GM12878 (cell line): ENCODE data around the gene GORASP1. TPM values are rescaled to one million over a fixed set of nuclear protein-coding genes. Genes with fewer than 3 reads are reported as not detected.

Experiments used
- CEBPB ChIP-seq, 2 experiments: fragments of 150-350 bp in 1 of 2; IDR thresholded peaks; 2 replicates each; pipeline ENCODE4 v1.6.1; 2012 to 2014; ENCODE audit warnings: low read depth in 2 of 2, low read length in 2 of 2, borderline replicate concordance in 1 of 2, inconsistent platforms in 1 of 2
- CHD1 ChIP-seq: IDR thresholded peaks from 2 replicates; pipeline ENCODE4 v1.6.1; 2012; ENCODE audit warnings: low read depth, low read length, improper control_type of control experiment
- CHD2 ChIP-seq: IDR thresholded peaks from 2 replicates; pipeline ENCODE4 v1.6.1; 2011; ENCODE audit warnings: low read depth, low read length, improper control_type of control experiment, borderline replicate concordance
- CREM ChIP-seq: IDR thresholded peaks from 2 replicates; pipeline ENCODE4 v1.6.1; 2014; ENCODE audit warnings: antibody characterized with exemption, low read depth
- FOXK2 ChIP-seq: fragments of 450-650 bp; IDR thresholded peaks from 2 replicates; pipeline ENCODE4 v1.6.1; 2017; ENCODE audit warnings: mild to moderate bottlenecking, moderate library complexity
- GATAD2B ChIP-seq: fragments of 450-650 bp; conservative IDR thresholded peaks from 2 replicates; pipeline ENCODE4 v1.6.1; 2017; ENCODE audit warnings: low read depth, mild to moderate bottlenecking, moderate library complexity
- HCFC1 ChIP-seq: fragments of 150-350 bp; IDR thresholded peaks from 2 replicates; pipeline ENCODE4 v1.6.1; 2014; ENCODE audit warnings: low read length
- NBN ChIP-seq: fragments of 450-650 bp; IDR thresholded peaks from 2 replicates; pipeline ENCODE4 v1.6.1; 2016
- NFIC ChIP-seq: IDR thresholded peaks from 2 replicates; pipeline ENCODE4 v1.6.1; 2012; ENCODE audit warnings: low read depth, mild to moderate bottlenecking, inconsistent platforms, low read length, moderate library complexity
- POLR2A ChIP-seq: IDR thresholded peaks from 2 replicates; pipeline ENCODE4 v1.6.1; 2011; ENCODE audit warnings: low read depth, mild to moderate bottlenecking, low read length
- RELA ChIP-seq: fragments of 450-650 bp; IDR thresholded peaks from 2 replicates; pipeline ENCODE4 v1.8.0; 2014; ENCODE audit warnings: borderline replicate concordance; ENCODE audit not compliant: partially characterized antibody
- SMAD5 ChIP-seq: IDR thresholded peaks from 2 replicates; pipeline ENCODE4 v1.6.1; 2016; ENCODE audit warnings: antibody characterized with exemption, low read depth
- TCF3 ChIP-seq: IDR thresholded peaks from 2 replicates; pipeline ENCODE4 v1.6.1; 2012; ENCODE audit warnings: low read depth, mild to moderate bottlenecking, low read length, borderline replicate concordance; ENCODE audit not compliant: insufficient read depth
- USF2 ChIP-seq: IDR thresholded peaks from 2 replicates; pipeline ENCODE4 v1.6.1; 2011; ENCODE audit warnings: low read depth, low read length, improper control_type of control experiment, borderline replicate concordance
- YY1 ChIP-seq: IDR thresholded peaks from 2 replicates; pipeline ENCODE4 v1.6.1; 2011; ENCODE audit warnings: low read depth, mild to moderate bottlenecking, low read length
- ZNF217 ChIP-seq: fragments of 450-650 bp; IDR thresholded peaks from 2 replicates; pipeline ENCODE4 v1.6.1; 2017; ENCODE audit warnings: antibody characterized with exemption, mild to moderate bottlenecking
- ZNF274 ChIP-seq: IDR thresholded peaks from one replicate; pipeline ENCODE4 v1.8.0; 2011; ENCODE audit not compliant: insufficient read length, insufficient read depth
- polyA plus RNA-seq, 11 experiments: library from polyadenylated mRNA; depleted of rRNA in 4 of 11; unstranded in 6 of 11; stranded (reverse) in 5 of 11; fragments of >200 nt; fragmentation: Nextera tagmentation in 4 of 11; fragmentation: Illumina TruSeq in 1 of 11; extraction: Ambion mirVana in 4 of 11; extraction: Trizol in 1 of 11; gene quantifications; 1 replicate in 1 of 11; 2 replicates in 10 of 11; pipeline versions ENCODE4 v1.2.1 to v1.2.3, GENCODE V29; 2011 to 2016; ENCODE audit warnings: inconsistent platforms in 2 of 11, missing spikeins in 2 of 11, low read depth in 1 of 11
- total RNA-seq, 4 experiments: library from RNA; depleted of rRNA in 3 of 4; stranded (reverse); fragments of >200 nt in 3 of 4; fragmentation: Illumina TruSeq in 1 of 4; extraction: Trizol in 1 of 4; gene quantifications; 2 replicates each; pipeline versions ENCODE4 v1.2.1 to v1.2.3, GENCODE V29; 2013 to 2021
- TF ChIP-seq, protein P1 (sequence below): fragments of 450-650 bp; IDR thresholded peaks from 2 replicates; pipeline ENCODE4 v1.6.1; 2017; ENCODE audit warnings: mild to moderate bottlenecking, moderate library complexity
- TF ChIP-seq, protein P2 (sequence below): fragments of 450-650 bp; IDR thresholded peaks from 2 replicates; pipeline ENCODE4 v1.6.1; 2018; ENCODE audit warnings: mild to moderate bottlenecking, low read depth, moderate library complexity; ENCODE audit not compliant: partially characterized antibody
- TF ChIP-seq, protein P3 (sequence below): fragments of 450-650 bp; conservative IDR thresholded peaks from 2 replicates; pipeline ENCODE4 v1.6.1; 2017; ENCODE audit warnings: mild to moderate bottlenecking, moderate library complexity

The GORASP1 gene
- total and polyA plus RNA-seq, 10 of the 15 experiments (the other 5 are each of a cell fraction or from before 2014, with no cell fraction given), result 3.6 to 32.7 (median 23.2) TPM

- TF ChIP-seq, protein P1, sequence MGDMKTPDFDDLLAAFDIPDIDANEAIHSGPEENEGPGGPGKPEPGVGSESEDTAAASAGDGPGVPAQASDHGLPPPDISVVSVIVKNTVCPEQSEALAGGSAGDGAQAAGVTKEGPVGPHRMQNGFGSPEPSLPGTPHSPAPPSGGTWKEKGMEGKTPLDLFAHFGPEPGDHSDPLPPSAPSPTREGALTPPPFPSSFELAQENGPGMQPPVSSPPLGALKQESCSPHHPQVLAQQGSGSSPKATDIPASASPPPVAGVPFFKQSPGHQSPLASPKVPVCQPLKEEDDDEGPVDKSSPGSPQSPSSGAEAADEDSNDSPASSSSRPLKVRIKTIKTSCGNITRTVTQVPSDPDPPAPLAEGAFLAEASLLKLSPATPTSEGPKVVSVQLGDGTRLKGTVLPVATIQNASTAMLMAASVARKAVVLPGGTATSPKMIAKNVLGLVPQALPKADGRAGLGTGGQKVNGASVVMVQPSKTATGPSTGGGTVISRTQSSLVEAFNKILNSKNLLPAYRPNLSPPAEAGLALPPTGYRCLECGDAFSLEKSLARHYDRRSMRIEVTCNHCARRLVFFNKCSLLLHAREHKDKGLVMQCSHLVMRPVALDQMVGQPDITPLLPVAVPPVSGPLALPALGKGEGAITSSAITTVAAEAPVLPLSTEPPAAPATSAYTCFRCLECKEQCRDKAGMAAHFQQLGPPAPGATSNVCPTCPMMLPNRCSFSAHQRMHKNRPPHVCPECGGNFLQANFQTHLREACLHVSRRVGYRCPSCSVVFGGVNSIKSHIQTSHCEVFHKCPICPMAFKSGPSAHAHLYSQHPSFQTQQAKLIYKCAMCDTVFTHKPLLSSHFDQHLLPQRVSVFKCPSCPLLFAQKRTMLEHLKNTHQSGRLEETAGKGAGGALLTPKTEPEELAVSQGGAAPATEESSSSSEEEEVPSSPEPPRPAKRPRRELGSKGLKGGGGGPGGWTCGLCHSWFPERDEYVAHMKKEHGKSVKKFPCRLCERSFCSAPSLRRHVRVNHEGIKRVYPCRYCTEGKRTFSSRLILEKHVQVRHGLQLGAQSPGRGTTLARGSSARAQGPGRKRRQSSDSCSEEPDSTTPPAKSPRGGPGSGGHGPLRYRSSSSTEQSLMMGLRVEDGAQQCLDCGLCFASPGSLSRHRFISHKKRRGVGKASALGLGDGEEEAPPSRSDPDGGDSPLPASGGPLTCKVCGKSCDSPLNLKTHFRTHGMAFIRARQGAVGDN, result peak; percentile 84
- TF ChIP-seq GATAD2B (no peak), NBN (peak; percentile 81; the same call in 1 of the 2 replicates), YY1 (peak; percentile 98), CEBPB (IDR thresholded peaks at IDR 0.05; ENCODE audit: borderline replicate concordance in 1 of 2, low read depth in 2 of 2, low read length in 2 of 2) (no peak), CHD2 (peak; percentile 36; the same call in 1 of the 2 replicates), FOXK2 (peak; percentile 96), TCF3 (peak; percentile 42; the same call in 1 of the 2 replicates), RELA (peak; percentile 45), SMAD5 (peak; percentile 85), USF2 (no peak; the same call in 1 of the 2 replicates), CHD1 (no peak), ZNF274 (no peak), POLR2A (peak; percentile 98), HCFC1 (peak; percentile 55; the same call in 1 of the 2 replicates), CREM (peak; percentile 98), NFIC (no peak), ZNF217 (no peak)
- TF ChIP-seq, protein P2, sequence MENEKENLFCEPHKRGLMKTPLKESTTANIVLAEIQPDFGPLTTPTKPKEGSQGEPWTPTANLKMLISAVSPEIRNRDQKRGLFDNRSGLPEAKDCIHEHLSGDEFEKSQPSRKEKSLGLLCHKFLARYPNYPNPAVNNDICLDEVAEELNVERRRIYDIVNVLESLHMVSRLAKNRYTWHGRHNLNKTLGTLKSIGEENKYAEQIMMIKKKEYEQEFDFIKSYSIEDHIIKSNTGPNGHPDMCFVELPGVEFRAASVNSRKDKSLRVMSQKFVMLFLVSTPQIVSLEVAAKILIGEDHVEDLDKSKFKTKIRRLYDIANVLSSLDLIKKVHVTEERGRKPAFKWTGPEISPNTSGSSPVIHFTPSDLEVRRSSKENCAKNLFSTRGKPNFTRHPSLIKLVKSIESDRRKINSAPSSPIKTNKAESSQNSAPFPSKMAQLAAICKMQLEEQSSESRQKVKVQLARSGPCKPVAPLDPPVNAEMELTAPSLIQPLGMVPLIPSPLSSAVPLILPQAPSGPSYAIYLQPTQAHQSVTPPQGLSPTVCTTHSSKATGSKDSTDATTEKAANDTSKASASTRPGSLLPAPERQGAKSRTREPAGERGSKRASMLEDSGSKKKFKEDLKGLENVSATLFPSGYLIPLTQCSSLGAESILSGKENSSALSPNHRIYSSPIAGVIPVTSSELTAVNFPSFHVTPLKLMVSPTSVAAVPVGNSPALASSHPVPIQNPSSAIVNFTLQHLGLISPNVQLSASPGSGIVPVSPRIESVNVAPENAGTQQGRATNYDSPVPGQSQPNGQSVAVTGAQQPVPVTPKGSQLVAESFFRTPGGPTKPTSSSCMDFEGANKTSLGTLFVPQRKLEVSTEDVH, result no peak
- TF ChIP-seq, protein P3, sequence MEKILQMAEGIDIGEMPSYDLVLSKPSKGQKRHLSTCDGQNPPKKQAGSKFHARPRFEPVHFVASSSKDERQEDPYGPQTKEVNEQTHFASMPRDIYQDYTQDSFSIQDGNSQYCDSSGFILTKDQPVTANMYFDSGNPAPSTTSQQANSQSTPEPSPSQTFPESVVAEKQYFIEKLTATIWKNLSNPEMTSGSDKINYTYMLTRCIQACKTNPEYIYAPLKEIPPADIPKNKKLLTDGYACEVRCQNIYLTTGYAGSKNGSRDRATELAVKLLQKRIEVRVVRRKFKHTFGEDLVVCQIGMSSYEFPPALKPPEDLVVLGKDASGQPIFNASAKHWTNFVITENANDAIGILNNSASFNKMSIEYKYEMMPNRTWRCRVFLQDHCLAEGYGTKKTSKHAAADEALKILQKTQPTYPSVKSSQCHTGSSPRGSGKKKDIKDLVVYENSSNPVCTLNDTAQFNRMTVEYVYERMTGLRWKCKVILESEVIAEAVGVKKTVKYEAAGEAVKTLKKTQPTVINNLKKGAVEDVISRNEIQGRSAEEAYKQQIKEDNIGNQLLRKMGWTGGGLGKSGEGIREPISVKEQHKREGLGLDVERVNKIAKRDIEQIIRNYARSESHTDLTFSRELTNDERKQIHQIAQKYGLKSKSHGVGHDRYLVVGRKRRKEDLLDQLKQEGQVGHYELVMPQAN, result 0 out of 2 replicates have a peak, but pooled peaks have one; percentile 59
Measured at GRCh38 chr3:39051649-39052561, 55.5 kb downstream of the GORASP1 start, which contains the start of the genes SCN11A and WDR48 (continued).
